ENCODE measurements around the gene PPP2R5D.

DNA sequence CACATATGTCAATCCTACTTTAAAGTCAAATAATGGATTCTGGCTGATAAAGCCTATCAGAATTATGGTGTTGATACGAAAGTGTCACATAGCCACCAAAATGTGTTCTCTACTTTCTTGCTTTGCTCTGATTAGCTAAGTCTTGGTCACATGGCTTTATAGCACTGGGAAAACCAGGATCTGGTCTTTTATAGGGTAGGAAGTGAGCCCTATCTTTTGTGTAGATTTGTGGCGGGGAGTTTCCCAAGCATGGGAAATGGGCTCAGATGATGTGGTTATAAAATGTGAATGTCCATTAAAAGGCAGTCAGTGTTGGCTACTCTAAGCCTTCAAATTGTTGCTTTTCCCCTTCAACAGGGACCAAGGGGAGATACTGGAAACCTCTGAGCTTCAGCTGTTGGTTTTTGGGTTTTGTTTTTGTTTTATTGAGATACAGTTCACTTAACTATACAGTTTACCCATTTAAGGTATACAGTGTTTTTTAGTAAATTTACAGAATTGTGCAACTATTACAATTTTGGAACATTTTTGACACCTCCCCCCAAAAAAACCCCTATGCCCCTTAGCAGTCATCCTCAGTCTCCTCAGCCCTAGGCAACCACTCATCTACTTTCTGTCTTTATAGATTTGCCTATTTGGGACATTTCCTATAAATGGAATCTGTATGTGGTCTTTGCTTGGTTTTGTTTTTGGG, 49.3 kb downstream of the PPP2R5D start:
- TF ChIP-seq EZH2phosphoT487 (IDR thresholded peaks at IDR 0.05; ENCODE audit: borderline replicate concordance, low read depth, low read length) = no peak
- TF ChIP-seq, protein P1, sequence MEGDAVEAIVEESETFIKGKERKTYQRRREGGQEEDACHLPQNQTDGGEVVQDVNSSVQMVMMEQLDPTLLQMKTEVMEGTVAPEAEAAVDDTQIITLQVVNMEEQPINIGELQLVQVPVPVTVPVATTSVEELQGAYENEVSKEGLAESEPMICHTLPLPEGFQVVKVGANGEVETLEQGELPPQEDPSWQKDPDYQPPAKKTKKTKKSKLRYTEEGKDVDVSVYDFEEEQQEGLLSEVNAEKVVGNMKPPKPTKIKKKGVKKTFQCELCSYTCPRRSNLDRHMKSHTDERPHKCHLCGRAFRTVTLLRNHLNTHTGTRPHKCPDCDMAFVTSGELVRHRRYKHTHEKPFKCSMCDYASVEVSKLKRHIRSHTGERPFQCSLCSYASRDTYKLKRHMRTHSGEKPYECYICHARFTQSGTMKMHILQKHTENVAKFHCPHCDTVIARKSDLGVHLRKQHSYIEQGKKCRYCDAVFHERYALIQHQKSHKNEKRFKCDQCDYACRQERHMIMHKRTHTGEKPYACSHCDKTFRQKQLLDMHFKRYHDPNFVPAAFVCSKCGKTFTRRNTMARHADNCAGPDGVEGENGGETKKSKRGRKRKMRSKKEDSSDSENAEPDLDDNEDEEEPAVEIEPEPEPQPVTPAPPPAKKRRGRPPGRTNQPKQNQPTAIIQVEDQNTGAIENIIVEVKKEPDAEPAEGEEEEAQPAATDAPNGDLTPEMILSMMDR (conservative IDR thresholded peaks at IDR 0.05; ENCODE audit: low read length) = no peak
